ENCODE measurements around the gene SP6.

GRCh38 chr17:47882247-47882646 is 31.3 kb upstream of the SP6 start:
- no peak for TF ChIP-seq POLR2A (IDR thresholded peaks at IDR 0.05; ENCODE audit: low read depth, low read length)
- no peak for TF ChIP-seq POLR2AphosphoS5 (IDR thresholded peaks at IDR 0.05; ENCODE audit: low read depth, low read length)

All from GM12892 (cell line).